ENCODE data around the gene RNF220. TPM values are rescaled to one million over a fixed set of nuclear protein-coding genes. Genes with fewer than 3 reads are reported as not detected.

RNF220 gene
- total and polyA plus RNA-seq, 12 donors = 41.8 to 82.5 (median 58.0) TPM

DNA sequence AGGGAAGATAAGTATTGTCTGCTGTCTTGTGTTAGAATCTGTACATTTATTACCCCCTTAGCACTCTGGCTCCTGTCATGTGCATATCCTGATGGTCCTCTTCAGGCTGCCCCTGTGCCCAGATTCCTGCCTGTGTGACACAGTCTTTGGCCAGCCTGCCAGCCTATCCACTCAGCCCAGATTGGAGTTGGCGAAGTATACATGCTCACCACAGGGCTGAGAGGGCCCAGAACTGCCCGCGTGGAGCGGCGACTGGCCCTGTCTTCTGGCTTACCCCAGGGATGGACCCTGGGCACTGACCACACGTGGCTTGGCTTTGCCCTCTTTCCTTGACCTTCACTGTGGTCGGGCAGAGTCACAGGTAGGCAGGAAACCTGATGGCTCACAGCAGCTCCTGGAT, 11.4 kb downstream of the RNF220 start:
- intact Hi-C loops (cut with DNase I) = loop anchor here in 2 of 10 donors (5.0 to 10.0 kb wide), 2 partner anchors 78 to 219 kb away; no protein-coding TSS in a partner anchor
- no peaks in the 10 kb centered on the region for H3K9me3 ChIP-seq
- H3K36me3 ChIP-seq = no peaks in the 10 kb centered on the region
- TF ChIP-seq, protein P1, sequence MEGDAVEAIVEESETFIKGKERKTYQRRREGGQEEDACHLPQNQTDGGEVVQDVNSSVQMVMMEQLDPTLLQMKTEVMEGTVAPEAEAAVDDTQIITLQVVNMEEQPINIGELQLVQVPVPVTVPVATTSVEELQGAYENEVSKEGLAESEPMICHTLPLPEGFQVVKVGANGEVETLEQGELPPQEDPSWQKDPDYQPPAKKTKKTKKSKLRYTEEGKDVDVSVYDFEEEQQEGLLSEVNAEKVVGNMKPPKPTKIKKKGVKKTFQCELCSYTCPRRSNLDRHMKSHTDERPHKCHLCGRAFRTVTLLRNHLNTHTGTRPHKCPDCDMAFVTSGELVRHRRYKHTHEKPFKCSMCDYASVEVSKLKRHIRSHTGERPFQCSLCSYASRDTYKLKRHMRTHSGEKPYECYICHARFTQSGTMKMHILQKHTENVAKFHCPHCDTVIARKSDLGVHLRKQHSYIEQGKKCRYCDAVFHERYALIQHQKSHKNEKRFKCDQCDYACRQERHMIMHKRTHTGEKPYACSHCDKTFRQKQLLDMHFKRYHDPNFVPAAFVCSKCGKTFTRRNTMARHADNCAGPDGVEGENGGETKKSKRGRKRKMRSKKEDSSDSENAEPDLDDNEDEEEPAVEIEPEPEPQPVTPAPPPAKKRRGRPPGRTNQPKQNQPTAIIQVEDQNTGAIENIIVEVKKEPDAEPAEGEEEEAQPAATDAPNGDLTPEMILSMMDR (IDR thresholded peaks at IDR 0.05) = no peak
- H3K27ac ChIP-seq = no peak overlapping the region
- no peak overlapping the region for H3K4me3 ChIP-seq
- peak in 3 of 8 donors; percentile 46 to 64 (median 48) for ATAC-seq
- no peak for DNase-seq
- H3K4me1 ChIP-seq = peaks cover 4 to 27% (median 17%) of the 10 kb centered on the region in 9 donors
- WGBS, 2 donors = 85 to 94% methylated on average over 7 of the region's 7 CpGs
- H3K27me3 ChIP-seq = peaks cover 0 to 100% (median 98%) of the 10 kb centered on the region in 7 donors

DNA sequence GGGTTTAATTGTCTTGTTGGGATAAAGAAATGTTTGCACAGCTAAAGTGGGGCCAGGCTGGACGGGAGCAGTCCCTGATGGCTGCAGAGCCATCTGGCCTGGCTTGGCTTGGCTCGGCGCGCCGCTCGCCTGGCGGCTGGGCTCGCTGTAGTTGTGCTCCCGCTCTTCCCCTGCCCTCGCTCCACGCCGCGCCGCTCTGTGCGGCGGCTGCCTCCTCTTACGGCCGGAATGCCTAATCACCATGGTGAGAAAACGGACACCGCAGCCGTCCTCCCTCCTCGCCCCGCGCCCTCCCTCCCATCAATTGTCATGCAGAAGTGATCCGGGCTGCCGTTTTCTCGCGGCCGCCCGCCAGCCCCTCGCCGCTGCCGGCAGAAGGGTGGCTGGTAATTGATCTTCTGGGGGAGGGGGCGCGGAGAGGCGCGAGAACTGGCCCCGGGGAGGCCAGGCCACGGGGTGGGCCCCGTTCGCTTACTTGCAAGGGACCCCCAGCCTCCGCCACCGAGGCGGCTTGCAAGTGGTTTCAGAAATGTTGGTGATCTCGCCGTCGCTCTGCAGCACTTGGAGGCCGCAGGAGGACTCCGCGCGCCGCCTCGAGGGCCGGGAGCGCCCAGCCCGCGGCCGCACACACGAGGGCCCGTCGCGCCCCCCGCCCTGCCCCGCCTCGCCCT, 12.4 kb downstream of the RNF220 start:
- TF ChIP-seq, protein P1 (IDR thresholded peaks at IDR 0.05) = no peak
- WGBS, 2 donors = 1% methylated on average over 65 of the region's 65 CpGs
- DNase-seq = peak in 1 of 2 donors; percentile 58
- H3K9me3 ChIP-seq = no peaks in the 10 kb centered on the region
- H3K27me3 ChIP-seq = peaks cover 0 to 95% (median 87%) of the 10 kb centered on the region in 7 donors
- H3K4me1 ChIP-seq = peaks cover 4 to 37% (median 20%) of the 10 kb centered on the region in 9 donors
- H3K27ac ChIP-seq = peak overlapping the region in 7 of 10 donors; percentile 5 to 61 (median 23)
- intact Hi-C loops (cut with DNase I) = loop anchor here in 2 of 10 donors (5.0 to 10.0 kb wide), 2 partner anchors 77 to 220 kb away; no protein-coding TSS in a partner anchor
- H3K36me3 ChIP-seq = no peaks in the 10 kb centered on the region
- ATAC-seq = peak; percentile 74 to 85 (median 81)
- H3K4me3 ChIP-seq = peak overlapping the region; percentile 27 to 54 (median 44)

DNA sequence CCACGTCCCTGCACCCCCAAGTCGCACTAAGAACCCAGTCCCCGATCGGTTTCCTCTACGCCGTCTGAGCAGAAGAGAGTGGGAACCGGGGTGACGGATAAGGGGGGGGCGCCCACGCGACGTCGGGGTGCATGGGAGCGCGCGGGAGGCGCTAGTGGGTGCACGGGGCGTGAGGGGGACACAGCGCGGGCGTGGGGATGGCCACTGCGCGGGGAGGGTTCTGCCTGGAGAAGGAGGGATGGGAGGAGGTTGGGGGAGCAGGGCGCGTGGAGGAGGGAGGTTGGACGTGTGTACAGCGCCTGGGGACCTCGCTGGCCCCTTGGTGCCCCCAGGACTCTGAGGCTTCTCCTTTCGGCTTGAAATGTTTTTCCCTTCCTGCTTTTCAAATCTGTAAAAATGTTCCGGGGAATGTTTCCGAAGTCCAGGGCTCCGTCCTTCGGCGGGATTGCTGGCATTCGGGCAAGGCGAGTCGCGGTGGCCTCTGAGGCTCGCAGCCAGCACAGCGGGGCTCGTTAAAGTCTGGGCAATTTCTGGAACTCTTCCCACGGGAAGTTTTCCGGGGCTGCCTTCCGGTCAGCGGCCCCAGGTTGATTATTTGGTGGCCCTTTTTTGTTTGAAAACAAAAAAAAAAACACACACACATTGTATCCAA, 13.1 kb downstream of the RNF220 start:
- Histone ChIP-seq H3K36me3 (no peaks in the 10 kb centered on the region), H3K27ac (peak overlapping the region in 7 of 10 donors; percentile 5 to 61 (median 23)), H3K9me3 (no peaks in the 10 kb centered on the region), H3K4me3 (peak overlapping the region; percentile 8 to 54 (median 44)), H3K4me1 (peaks cover 5 to 43% (median 26%) of the 10 kb centered on the region in 9 donors), H3K27me3 (peaks cover 0 to 88% (median 81%) of the 10 kb centered on the region in 7 donors)
- ATAC-seq = peak in 4 of 8 donors; percentile 6 to 31 (median 18)
- DNase-seq = no peak
- WGBS, 2 donors = 2 to 5% methylated on average over 46 of the region's 46 CpGs
- TF ChIP-seq, protein P1 (IDR thresholded peaks at IDR 0.05) = no peak
- intact Hi-C loops (cut with DNase I) = loop anchor here in 2 of 10 donors (5.0 to 10.0 kb wide), 2 partner anchors 77 to 221 kb away; no protein-coding TSS in a partner anchor

DNA sequence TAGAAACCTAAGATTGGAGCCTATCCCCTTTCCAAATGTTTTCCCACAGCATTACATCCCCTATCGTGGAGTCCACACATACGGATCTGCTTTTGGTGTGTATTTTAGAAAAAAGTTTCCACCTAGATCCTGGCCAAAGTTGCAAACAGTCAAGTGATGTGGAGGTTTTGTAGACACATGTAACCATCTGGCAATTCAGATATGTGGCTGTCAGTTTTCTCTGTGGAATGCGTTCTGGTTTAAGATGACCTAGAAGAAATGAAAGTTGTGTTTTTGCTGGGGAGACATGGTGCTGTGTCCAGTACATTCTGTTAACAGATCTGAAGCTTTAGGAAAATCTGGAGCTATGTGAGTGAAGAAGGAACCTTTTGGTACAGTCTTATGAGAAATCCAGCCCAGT, 14.8 kb downstream of the RNF220 start:
- DNase-seq = no peak
- intact Hi-C loops (cut with DNase I) = loop anchor here in 6 of 10 donors (5.0 to 10.0 kb wide), 5 partner anchors 65 to 223 kb away; no protein-coding TSS in a partner anchor
- no peaks in the 10 kb centered on the region for H3K9me3 ChIP-seq
- H3K27ac ChIP-seq = no peak overlapping the region
- H3K27me3 ChIP-seq = peaks cover 0 to 76% (median 67%) of the 10 kb centered on the region in 7 donors
- peaks cover 14 to 61% (median 41%) of the 10 kb centered on the region in 9 donors for H3K4me1 ChIP-seq
- H3K4me3 ChIP-seq = no peak overlapping the region
- WGBS, 2 donors = 77 to 78% methylated on average over 3 of the region's 3 CpGs
- no peak for ATAC-seq
- TF ChIP-seq, protein P1 (IDR thresholded peaks at IDR 0.05) = no peak
- no peaks in the 10 kb centered on the region for H3K36me3 ChIP-seq

Data from heart right ventricle (tissue), 16 donors.